HG03457 (cell line): ENCODE results near the gene FAM169A.
"Not testable (repeated sequence)": the region's sequence is repeated elsewhere in the genome, so short reads cannot be mapped to it uniquely, and the experiment has no call there.

Experiments used
- ATAC-seq: cut with Tn5 transposase; IDR thresholded peaks from one replicate; pipeline ENCODE4 v1.9.1; 2021; ENCODE audit warnings: moderate number of reproducible peaks; ENCODE audit not compliant: unreplicated experiment

Gene FAM169A, protein sequence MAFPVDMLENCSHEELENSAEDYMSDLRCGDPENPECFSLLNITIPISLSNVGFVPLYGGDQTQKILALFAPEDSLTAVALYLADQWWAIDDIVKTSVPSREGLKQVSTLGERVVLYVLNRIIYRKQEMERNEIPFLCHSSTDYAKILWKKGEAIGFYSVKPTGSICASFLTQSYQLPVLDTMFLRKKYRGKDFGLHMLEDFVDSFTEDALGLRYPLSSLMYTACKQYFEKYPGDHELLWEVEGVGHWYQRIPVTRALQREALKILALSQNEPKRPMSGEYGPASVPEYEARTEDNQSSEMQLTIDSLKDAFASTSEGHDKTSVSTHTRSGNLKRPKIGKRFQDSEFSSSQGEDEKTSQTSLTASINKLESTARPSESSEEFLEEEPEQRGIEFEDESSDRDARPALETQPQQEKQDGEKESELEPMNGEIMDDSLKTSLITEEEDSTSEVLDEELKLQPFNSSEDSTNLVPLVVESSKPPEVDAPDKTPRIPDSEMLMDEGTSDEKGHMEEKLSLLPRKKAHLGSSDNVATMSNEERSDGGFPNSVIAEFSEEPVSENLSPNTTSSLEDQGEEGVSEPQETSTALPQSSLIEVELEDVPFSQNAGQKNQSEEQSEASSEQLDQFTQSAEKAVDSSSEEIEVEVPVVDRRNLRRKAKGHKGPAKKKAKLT

DNA sequence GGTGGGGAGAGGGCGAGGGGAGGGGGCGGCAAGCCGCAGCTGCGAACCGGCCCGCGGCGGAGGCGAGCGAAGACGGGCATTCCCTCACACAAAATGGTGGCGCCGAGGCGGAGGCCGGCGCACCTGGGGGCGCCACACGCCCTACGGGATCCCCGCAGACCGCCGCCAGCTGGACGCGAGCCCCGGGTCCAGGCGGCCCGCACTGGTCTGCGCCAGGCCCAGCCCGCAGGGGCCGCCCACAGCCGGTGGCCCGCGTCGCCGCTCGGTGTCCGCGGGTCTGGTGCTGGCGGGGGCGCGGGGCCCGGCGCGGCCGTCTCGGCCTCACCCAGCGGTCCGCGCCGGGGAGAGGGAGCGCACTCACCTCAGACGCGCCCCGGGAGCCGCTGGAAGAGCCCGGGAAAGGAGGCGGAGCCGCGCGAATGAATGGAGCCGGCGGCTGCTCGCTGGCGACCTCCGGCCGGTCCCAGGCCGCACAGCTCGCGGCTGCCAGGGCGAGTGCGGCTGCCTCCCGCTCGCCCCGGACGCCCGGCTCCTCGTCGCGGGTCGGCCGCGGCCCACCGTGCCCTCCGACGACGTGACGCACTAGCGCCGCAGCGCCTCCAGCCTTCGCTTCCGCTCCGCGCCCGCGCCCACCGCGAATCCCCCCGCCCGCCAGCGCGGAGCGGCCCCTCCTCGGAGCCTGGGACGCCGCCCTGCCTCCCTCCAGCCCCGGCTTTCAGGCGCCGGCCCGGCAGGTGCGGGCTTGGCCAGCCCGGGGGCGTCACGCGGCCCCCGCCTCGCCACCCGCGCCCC is at the start of gene FAM169A:
TSS of gene FAM169A (minus strand) at position 584 of the 792 bp plus-strand sequence. CDS start 24,711 bp downstream, outside the sequence.
- no peak for ATAC-seq

DNA sequence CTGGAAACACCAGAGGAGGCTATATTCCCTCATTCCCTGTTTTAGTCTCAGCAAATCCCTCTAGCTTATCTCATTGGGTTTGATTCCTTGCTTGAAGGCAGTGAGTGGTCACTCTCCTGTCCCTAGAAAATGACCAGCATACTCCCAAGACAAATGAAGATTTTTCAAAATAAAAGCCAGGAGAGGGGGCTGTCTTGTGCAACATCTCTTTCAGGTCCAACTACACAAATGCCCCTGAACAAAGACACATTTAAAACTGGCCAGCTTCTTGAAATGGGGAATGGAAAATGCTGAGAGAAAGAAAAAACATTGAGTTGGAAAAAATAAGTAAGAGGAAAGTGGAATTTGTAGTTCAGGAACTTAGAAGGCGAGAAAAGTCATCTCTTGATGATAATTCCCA is 49.3 kb upstream of the FAM169A start:
- ATAC-seq: no peak

DNA sequence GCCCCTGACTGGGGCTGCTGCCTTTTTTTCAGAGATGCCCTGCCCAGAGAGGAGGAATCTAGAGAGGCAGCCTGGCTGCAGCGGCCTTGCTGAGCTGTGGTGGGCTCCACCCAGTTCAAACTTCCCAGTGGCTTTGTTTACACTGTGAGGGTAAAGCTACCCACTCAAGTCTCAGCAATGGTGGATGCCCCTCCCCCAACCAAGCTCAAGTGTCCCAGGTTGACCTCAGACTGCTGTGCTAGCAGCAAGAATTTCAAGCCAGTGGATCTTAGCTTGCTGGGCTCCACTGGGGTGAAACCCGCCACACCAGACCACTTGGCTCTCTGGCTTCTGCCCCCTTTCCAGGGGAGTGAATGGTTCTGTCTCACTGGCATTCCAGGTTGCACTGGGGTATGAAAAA is 45.2 kb upstream of the FAM169A start:
- ATAC-seq: not testable (repeated sequence)

DNA sequence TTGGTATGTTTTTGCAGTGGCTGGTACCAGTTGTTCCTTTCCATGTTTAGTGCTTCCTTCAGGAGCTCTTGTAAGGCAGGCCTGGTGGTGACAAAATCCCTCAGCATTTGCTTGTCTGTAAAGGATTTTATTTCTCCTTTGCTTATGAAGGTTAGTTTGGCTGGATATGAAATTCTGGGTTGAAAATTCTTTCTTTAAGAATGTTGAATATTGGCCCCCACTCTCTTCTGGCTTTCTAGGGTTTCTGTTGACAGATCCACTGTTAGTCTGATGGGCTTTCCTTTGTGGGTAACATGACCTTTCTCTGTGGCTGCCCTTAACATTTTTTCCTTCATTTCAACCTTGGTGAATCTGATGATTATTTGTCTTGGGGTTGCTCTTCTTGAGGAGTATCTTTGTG is 43.7 kb upstream of the FAM169A start:
- not testable (repeated sequence) for ATAC-seq

DNA sequence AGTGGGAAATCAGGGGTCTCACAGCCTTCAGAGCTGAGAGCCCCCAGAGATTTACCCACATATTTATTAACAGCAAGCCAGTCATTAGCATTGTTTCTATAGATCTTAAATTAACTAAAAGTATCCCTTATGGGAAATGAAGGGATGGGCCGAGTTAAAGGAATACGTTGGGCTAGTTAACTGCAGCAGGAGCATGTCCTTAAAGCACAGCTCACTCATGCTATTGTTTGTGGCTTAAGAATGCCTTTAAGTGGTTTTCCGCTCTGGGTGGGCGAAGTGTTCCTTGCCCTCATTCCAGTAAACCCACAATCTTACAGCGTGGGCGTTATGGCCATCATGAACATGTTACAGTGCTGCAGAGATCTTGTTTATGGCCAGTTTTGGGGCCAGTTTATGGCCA is 42.0 kb upstream of the FAM169A start:
- not testable (repeated sequence) for ATAC-seq

DNA sequence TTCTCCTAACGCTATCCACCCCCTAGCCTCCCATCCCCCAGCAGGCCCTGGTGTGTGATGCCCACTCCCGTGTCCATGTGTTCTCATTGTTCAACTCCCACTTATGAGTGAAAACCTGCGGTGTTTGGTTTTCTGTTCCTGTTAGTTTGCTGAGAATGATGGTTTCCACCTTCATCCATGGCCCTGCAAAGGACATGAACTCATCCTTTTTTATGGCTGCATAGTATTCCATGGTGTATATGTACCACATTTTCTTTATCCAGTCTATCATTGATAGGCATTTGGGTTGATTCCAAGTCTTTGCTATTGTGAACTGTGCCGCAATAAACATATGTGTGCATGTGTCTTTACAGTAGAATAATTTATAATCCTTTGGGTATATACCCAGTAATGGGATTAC is 38.5 kb upstream of the FAM169A start:
- ATAC-seq: not testable (repeated sequence)

DNA sequence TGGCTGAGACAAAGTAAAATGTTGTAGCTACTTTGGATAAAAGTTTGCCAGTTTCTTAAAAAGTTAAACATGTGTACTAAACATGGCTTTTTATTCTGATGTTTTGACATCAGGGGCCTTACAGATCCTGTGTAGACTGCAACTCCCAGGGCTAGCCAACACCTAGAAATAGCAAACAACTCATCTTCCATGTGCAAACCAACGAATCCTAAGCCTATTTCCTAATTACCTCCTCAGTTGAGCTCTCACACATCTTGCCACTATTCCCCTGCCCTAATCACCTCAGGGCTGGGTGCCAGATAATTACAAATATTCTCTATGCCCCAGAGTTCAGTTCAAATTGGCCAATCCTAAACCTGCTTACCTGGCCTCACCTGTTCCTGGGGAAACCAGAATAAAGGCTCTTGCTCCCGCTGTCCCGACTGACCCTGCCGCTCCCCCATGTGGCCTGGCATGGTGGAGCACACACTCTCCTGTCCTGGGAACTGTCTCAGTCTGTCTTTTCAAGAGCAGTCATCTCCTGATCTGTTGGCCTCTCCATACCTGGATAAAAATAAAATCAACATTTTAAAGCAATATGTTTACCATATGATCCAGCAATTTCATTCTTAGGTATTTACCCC is 37.1 kb upstream of the FAM169A start:
- no peak for ATAC-seq

DNA sequence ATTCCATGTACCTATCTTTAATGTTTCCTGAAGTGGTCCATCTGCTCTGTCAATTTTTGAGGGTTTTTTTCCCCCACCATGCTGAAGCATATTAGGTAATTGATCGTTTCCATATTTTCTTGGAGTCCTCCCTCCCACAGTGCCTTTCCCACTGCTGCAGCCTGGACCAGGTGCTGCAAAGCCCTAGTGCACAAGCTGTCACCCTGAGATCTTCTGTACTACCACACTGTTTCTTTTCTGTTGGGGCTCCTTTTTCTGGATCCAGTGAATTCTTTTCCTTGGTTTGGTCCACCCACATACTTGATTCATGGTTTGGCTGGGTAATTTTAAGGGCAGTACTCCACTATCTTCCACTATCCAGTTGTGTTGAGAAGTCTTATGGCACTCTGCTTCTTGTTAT is 30.9 kb upstream of the FAM169A start:
- no peak for ATAC-seq

DNA sequence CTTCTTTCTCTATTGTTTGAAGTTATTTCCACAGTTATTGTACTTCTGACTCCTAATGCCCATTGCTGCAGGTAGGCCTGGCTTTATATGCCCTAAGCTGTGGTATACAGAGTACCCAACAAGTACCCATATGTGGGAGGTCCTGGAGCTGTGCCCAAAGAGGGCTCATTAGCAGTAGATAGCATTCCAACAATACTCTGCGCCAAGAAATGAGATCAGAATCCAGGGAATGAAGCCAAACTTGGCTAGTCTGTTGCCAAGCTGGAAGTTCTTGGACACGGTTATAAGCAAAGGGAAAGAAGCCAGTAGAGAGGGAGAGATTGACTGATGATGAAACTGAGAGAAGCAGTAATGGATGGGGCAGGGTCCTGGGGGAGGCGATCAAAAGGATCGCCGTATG is 29.7 kb upstream of the FAM169A start:
- no peak for ATAC-seq

DNA sequence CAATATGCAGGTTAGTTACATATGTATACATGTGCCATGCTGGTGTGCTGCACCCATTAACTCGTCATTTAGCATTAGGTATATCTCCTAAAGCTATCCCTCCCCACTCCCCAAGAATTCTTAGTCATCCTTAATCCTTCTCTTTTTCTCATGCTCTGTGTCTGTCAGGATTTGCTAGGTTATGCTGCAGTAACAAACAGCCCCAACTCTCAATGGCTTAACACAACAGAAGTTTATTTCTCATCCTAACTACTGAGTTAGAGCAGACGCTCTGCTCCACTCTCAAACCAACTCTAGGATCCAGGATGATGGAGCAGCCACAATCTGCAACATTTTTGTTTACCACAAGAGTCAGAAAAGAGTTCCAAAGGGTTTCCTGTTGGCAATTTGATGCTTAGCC is 28.2 kb upstream of the FAM169A start:
- ATAC-seq: no peak

DNA sequence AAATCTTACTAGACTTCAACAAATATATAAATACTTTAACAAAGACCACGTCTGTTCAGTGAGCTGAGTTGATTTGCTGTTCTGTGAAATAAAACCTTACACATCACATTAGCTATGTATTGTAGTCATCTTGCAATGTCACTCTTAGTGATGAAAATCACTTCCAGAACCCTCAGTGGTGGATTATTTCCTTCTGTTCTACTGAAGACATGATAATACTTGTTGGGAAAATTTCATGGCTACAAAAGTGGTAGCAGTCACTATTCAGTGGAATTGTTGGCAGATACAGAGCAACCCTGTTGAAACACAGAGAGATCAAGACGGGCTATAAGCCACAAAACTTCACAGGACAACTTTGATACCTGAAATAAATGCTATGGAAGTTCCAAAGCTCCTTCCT is 26.7 kb upstream of the FAM169A start:
- no peak for ATAC-seq

DNA sequence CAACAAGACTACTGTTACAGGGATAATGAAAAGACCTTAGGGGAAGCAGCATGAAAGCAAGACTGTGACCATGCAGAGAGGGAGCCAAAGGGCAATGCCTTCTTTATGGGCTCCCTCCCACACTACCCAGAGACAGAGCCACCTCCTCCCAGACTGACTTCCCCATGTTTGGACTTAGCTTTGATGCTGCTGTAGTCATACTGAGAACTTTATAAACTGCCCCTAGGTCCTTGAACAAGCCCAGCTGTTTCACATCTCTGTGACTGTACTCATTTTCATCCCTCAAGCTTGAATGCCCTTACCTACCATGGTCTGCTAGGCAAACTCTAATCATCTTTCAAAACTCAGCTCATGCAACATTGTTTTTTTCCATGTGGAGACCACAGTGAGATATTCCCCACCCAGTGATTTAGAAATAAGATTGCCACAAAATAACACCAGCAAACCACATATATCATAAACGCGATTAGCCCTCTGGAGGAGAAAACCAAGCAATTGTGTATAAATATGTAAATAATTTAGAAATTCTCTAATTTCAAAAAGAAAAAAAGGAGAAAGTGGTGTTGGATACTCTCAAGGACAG is 23.4 kb upstream of the FAM169A start:
- no peak for ATAC-seq

DNA sequence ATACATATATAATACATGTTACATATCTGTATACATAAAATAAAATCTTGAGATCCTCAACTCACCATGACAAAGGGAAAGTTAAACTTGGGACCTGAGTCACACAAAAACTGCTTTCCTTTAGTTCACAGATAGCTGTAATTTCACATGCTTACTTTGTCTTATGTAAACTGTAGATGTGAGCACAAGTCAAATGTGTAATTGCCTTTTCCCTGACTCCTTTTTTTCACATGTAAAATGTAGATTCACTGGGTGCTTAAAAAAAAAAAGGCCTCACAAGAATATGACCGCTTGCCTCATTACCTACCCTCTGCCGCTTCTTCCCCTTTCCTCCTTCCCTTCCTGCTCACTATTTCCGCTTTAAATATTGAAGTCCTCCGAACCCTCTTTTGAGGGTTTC is 21.9 kb upstream of the FAM169A start:
- no peak for ATAC-seq

DNA sequence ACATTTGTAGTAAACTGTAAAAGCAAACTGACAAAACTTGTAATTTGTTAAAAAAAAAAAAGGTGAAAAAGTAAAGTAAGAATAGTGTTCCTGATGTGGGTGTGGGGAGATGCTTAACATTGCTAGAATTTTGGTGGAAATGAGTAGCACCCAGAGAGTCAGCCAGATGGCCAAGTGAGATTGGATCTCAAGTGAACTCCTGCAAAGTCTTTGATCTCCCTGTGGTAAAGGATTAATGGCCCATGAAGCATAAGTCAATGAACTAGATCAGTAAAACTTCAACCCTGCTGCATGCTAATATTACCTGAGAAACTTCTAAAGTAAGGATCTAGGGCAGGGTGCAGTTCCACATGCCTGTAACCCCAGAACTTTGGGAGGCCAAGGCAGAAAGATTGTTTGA is 19.0 kb upstream of the FAM169A start:
- no peak for ATAC-seq

DNA sequence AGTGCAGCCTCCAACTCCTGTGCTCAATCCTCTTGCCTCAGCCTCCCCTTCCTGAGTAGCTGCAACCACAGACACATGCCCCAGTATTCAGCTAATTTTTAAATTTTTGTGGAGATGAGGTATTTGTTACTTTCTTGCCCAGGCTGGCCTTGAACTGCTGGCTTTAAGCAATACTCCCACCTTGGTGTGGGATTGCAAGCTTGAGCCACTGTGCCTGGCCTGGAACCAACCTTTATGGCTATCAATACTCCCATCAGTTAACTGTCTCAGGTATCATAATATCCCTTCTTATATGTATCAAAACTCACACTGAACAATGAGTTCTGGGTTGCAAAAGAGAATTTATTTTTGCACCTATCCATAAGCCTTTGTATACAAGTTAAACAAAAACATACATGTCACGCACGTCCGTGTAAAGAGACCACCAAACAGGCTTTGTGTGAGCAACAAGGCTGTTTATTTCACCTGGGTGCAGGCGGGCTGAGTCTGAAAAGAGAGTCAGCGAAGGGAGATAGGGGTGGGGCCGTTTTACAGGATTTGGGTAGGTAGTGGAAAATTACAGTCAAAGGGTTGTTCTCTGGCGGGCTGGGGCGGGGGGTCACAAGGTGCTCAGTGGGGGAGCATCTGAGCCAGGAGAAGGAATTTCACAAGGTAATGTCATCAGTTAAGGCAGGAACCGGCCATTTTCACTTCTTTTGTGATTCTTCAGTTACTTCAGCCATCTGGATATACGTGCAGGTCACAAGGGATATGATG is 16.4 kb upstream of the FAM169A start:
- not testable (repeated sequence) for ATAC-seq

DNA sequence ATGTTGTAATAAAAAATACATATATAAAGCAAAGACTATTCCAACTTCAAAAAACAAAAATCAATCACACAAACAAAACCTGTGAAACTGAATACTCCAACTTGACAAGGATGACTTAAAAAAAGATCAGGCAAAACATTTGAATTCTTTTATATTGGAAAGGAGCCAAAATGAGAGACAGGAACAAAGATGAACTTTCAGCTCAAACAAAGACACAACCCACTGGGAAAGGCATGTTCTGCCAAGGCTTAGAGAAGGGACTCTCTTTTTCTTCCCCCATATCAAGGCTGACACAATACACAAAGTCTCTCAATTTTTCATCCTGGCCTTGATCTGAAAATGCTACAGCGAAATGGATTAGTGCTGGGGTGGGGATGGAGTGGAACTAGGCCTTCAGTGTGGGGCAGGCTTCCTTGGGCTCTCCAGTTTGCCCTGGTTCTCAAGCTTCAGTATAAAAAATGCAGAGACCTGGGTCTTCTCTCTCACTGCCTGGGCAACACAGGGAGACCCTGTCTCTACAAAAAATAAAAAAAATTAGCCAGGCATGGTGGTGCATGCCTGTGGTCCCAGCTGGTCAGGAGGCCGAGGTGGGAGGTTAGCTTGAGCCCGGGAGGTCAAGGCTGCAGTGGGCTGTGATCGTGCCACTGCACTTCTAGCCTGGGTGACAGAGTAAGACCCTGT is 11.6 kb upstream of the FAM169A start:
- no peak for ATAC-seq

DNA sequence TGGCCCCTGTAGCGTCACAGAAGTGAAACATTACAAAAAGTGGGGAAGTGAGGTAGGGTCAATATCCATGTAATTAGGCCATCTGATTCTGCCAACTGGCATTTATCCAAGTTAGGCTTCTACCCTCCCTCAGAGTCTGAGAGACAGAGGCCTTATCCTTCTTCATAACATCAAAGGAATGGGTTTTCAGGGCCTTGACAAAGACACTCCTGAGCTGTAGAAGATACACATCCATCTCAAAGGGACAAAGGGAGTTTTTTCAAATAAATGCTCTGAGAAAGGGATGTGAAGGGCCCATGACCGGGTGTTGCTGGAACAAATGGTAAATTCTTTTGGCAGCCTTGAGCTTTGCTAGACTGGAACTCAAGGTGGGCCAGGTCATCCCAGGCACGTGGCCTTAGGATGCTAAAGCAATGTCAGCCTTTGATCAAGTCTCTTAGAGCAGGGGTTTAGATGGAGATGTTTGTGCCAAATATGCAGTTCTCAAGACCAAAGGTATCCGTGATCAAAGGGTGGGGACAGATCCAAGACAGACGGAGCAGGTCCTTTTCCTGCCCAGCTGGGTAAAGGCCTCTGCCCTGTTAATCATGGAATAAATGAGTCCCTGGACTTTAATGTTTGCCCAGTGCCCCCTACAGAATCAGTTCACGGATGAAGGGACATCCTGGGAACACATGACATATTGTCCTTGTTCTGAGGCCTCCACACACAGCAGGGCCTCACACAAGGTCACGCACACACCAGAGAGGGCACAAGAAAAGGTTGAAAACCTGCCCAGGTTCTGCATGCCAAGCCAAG is 10.0 kb upstream of the FAM169A start:
- no peak for ATAC-seq

DNA sequence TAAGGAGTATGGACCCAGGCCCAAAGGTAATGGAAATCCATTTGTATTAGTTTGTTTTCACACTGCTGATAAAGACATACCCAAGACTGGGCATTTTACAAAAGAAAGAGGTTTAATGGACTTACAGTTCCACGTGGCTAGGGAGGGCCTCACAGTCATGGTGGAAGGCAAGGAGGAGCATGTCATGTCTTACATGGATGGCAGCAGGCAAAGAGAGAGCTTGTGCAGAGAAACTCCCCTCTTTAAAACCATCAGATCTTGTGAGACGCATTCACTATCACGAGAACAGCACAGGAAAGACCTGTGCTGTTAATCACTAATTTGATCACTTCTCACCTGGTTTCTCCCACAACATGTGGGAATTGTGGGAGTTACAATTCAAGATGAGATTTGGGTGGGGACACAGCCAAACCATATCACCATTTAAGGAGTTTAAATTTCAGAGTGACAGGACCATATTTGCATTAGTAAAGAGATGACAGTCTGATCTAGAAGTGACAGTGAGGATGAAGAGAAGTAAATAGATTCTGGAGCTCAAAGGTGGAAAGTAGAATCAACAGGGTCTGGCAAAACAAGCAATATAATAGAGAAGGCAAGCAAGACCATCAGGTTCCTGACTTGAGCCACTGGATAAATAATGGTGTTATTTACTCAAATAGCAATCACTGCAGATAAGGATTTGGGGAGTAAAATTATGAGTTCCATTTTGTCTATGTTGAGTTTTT is 7.5 kb upstream of the FAM169A start:
- ATAC-seq: no peak
